HG03342 (cell line): ENCODE results near the gene CFAP58.
"Not testable (repeated sequence)": the region's sequence is repeated elsewhere in the genome, so short reads cannot be mapped to it uniquely, and the experiment has no call there.

Experiments used
- ATAC-seq: cut with Tn5 transposase; IDR thresholded peaks from one replicate; pipeline ENCODE4 v1.9.1; 2021; ENCODE audit warnings: mild to moderate bottlenecking, moderate library complexity; ENCODE audit not compliant: unreplicated experiment

The CFAP58 gene

DNA sequence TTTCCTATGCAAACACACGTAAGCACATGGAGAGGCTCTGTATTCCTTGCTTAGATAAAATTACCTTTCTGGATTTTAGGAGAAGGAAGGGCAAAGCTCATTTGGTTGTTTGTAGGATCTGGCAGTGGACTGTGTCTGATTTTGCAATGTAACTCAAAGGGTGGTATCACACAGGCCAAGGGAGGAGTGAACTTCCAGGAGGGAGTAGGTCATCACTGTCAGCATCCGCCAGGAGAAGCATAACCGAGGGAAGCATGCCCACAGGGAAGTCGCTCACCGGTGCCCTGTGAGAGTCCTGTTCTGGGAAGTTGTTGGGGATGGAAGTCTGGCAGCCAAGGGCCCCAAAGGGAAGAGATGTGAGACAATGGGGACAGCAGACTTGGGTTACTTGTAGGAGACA lies 74.4 kb downstream of the CFAP58 start:
- ATAC-seq = no peak

DNA sequence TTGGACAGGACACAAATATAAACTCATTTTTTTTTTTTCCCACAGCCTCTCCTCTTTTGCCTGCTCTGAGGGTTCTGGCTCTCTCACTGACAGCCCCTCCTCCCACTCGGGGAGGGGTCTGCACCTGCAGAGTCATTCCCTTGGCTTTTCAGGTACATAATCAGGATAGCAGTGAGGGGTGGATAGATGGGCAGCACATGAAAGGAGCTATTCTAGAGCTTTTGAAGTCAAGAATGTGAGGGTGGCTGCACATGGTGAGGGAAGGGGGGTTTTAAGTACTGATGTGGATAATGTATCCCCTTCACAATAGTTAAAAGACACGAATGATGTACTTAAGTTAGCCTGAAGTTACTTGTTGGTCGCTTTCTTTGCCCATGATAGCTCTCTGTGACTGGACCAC lies 76.2 kb downstream of the CFAP58 start:
- no peak for ATAC-seq

DNA sequence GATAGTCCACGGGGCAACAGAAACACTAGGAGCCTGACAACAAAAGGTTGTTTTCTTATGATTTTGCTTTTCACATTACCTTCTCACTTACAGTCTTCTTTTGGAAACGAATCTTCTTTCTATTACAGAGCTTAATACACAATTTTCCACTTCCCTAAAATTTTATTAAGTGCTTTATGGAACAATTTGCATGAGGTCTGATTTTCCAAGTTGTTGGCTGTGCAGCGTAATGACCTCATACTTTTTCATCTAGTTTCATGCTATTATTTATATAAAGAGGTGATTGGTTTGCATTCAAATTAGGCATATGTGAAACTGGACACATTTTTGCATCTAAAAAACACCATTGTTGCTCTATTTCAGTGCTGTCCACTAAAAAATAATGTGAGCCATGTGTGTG lies 76.7 kb downstream of the CFAP58 start:
- no peak for ATAC-seq

DNA sequence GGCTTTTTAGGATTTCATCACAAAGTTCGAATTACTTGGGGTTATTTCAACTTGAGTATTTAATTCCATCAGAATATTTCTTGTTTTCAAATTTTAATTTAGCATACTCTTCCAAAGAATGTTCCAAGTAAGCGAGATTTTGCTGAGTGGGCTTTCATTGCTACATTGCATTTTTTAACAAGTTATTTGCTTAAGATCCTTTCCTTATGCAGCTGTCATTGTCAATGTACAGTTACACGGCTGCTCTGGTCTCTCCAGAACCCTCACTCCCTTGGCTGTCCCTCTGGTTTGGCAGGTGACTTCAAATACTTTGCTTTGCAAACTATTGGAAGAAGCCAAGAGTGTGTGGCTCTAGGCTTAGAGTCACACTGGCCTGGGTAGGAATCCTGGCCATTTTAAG lies 80.0 kb downstream of the CFAP58 start:
- no peak for ATAC-seq

- ATAC-seq = no peak
Measured at GRCh38 chr10:104434601-104435000, 81.0 kb downstream of the CFAP58 start.

DNA sequence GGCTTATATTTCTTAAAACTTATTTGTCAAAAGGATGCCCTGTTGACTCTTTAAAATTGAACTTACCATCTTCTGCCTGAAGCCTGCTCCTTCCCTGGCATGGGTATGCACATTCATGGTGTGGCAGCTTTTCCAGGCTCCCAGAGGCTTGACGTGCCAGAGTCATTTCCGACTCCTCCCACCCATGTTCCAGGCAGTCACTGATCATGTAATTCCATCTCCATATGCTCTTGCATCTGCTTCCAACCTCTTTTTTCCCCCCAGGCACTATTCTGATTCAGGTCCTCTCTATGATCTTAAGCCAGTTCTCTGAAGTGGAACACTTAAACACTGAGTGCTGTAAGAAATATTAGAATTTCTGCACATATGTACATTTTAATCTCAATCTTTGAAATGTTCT lies 82.2 kb downstream of the CFAP58 start:
- no peak for ATAC-seq

DNA sequence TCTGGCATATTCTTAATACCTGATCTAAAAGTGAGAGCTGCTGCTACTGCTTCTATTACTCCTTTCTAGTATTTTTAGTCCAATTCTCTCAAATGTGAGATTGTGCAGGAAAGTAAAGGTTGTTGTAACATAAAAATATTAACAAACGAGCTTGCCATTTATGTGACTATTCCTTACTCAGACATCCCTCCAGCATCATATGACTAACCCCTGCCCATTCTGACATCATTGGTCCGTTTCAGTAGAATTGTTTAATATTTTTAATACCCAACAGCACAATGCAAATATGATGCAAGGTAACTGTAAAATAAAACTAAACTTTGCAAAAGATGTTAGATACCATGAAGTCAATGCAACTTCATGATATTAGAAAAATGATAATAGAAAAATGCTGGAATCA lies 83.6 kb downstream of the CFAP58 start:
- no peak for ATAC-seq

GRCh38 chr10:104440221-104440620 lies 86.6 kb downstream of the CFAP58 start:
- no peak for ATAC-seq

DNA sequence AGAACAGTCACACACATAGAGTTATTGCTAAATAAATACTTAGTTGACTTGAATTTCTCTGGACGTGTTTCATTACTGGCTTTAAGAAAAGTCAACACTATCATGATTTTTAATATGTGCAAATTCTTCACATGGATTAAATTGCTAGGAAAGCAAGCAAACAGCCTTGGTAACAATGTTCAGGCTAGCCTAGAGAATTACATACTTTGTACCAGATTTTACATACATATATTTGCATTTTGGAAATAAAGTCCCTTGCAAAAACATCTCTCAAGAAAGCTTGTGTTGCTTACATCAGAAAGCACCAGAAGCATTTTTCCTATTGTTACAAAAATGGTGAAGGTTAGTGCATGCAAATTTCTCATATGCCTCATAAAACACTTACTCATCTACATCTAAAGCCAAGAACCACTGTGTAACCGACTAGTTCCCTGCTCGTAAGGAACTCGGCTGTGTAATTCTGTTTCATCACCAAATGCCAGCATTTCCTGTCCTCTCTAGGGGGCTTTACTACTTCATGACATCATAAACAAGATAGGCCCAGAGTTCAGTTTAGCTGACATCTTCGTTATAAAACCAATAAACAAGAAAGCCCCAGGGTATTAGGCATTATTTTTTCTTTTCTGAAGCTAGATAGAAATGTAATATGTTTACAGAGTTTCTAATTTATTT lies 87.8 kb downstream of the CFAP58 start:
- ATAC-seq = no peak

GRCh38 chr10:104445359-104445758 lies 91.7 kb downstream of the CFAP58 start:
- no peak for ATAC-seq

DNA sequence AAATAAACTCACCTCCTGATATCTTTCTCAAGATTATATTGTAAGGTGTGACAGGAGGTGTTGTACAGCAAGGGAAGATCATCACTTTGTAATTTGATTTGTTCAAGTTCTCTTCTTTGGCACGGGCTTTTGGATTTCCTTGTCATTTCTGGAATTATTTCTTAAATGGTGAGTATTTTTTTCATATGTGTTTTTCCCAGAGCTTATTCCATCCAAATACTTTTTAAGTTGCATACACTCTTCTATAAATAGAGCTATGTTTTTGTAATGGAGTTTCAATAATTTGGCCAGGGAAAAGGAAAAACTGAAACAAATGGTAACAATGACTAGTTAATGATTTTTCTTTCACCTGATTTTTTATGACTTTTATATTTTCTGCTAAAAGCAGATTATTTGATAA lies 92.5 kb downstream of the CFAP58 start:
- ATAC-seq = no peak

GRCh38 chr10:104447331-104447730 lies 93.7 kb downstream of the CFAP58 start:
- no peak for ATAC-seq

GRCh38 chr10:104447906-104448305 lies 94.3 kb downstream of the CFAP58 start:
- no peak for ATAC-seq

DNA sequence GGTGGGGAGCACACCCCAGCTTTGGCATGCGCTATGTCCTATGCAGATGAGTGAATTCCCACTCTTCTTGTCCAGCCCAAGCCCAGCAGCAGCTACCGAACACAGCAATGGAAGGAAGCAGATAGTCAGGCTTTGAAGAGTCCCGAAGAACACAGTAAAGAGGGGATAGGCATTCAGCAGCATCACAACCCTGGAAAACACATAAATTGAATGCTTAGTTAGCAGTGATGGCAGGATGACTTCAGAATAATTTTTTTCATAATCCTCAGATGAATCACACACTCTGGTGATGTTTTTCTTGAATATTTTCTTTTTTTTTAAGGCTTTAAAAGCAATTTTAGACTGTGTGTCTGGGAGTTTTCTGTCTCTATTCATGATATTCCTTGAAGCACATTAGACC lies 95.8 kb downstream of the CFAP58 start:
- ATAC-seq = no peak

DNA sequence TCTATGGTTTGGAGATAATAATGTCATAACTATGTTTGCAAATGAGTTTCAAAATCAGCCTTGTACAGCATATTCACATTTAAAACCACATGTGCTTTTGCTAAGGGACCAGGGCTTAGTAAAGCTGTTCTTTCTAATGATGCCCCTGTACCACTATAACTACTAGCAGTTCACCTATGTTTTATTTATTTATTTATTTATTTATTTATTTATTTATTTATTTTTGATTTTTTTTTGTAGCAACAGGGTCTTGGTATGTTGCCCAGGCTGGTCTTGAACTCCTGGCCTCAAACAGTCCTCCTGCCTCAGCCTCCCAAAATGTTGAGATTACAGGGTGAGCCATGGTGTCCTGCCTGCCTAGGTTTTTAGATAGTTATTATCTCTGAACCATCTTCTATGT lies 96.9 kb downstream of the CFAP58 start:
- no peak for ATAC-seq

- no peak for ATAC-seq
Measured at GRCh38 chr10:104450954-104451353, 97.3 kb downstream of the CFAP58 start.

DNA sequence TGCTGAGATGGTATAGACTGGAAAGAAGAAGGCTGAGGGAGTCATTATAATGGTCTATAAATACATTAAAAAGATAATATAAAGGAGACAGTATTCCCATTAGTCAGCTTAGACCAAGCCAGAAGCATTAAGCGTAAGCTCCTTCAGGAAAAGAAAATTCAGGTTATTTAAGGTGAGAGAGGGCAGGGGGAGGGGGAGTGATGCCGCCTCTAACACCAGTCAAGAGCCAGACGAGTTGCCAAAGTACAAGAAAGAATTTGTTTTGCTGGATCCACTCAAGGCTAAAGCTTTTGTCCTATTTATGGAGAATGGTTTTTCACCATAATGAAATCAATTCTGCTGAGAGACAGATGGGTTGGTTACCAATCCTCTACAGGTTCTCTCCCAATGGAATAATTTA lies 99.3 kb downstream of the CFAP58 start:
- ATAC-seq = no peak

DNA sequence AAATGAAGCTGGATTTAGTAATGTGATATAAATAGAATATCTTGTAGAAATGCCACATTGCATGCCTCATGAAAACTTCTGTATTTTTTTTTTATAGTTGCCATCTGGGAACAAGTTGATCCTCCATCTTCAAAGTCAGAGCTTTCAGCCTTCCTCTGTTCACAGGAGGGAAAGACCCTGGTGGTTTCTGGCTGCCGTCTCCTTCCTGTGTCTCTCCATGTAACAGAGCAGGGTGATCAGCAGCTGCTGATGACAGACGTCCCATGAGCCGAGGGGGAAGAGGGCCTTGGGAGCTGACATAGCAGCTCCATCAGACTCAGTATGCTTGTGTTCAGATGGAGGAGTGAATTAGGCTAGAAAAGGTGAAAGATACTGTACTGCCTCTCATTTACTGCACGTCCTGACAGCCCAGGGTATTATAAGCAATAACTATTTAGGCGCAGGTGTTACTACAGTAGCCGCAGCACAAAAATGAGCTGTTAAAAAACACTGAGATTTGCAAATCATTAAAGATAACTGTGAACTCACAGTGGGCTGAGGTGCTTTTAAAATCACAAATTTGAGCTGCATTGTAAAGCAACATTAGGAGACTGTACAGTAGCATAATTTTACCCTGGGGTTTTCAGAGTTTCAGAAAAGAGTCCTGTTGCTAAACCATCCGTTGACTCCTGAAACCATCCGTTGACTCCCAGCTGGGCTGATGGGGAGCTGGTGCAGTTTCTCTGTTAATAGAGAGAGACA lies 103.3 kb downstream of the CFAP58 start:
- no peak for ATAC-seq

- no peak for ATAC-seq
Measured at GRCh38 chr10:104457543-104457828, 103.9 kb downstream of the CFAP58 start.

GRCh38 chr10:104465575-104465974 lies 111.9 kb downstream of the CFAP58 start:
- not testable (repeated sequence) for ATAC-seq

- ATAC-seq = not testable (repeated sequence)
Measured at GRCh38 chr10:104468818-104469217, 115.2 kb downstream of the CFAP58 start.

- ATAC-seq = no peak
Measured at GRCh38 chr10:104472505-104472904, 118.9 kb downstream of the CFAP58 start.
